GM23338 (cell line): Measurements from ENCODE around the gene CCDC38. TPM values are rescaled to one million over a fixed set of nuclear protein-coding genes. Genes with fewer than 3 reads are reported as not detected.
A peak's percentile ranks its signal among the peaks of the same experiment; 100 is the strongest.

Source experiments
- ATAC-seq: fragments of 200-7000 bp; cut with Tn5 transposase; 3 replicates; pipeline ENCODE4 v1.9.1; 2020
- DNase-seq: peaks from one replicate; pipeline ENCODE4 v3.0.0-alpha.2; 2015; ENCODE audit warnings: low spot score
- H2AFZ ChIP-seq: fragments of 200-600 bp; sonication (generic); 2 replicates; pipeline ENCODE4 v1.8.0; 2016; ENCODE audit warnings: antibody characterized with exemption, mild to moderate bottlenecking, moderate library complexity
- H3F3A ChIP-seq: fragments of 200-600 bp; sonication (generic); replicated peaks from 2 replicates; pipeline ENCODE4 v1.8.0; 2017; ENCODE audit warnings: antibody characterized with exemption, mixed run types, low read depth
- H3K27ac ChIP-seq: fragments of 200-600 bp; sonication (generic); 2 replicates; pipeline ENCODE4 v1.6.1; 2016; ENCODE audit warnings: low read depth
- H3K27me3 ChIP-seq: fragments of 200-600 bp; sonication (generic); 2 replicates; pipeline ENCODE4 v1.8.0; 2016; ENCODE audit warnings: mild to moderate bottlenecking, mixed run types, moderate library complexity; ENCODE audit not compliant: insufficient read depth
- H3K36me3 ChIP-seq: fragments of 200-600 bp; sonication (generic); 2 replicates; pipeline ENCODE4 v1.8.0; 2016; ENCODE audit warnings: mild to moderate bottlenecking; ENCODE audit not compliant: insufficient read depth
- H3K4me1 ChIP-seq: fragments of 200-600 bp; sonication (generic); 2 replicates; pipeline ENCODE4 v1.8.0; 2016; ENCODE audit warnings: mild to moderate bottlenecking, moderate library complexity; ENCODE audit not compliant: insufficient read depth
- H3K4me2 ChIP-seq: fragments of 200-600 bp; sonication (generic); 2 replicates; pipeline ENCODE4 v1.7.1; 2017; ENCODE audit warnings: mixed run types
- H3K4me3 ChIP-seq: fragments of 200-600 bp; sonication (generic); 2 replicates; pipeline ENCODE4 v1.6.1; 2016; ENCODE audit warnings: mixed run types
- H3K79me2 ChIP-seq: fragments of 200-600 bp; sonication (generic); replicated peaks from 2 replicates; pipeline ENCODE4 v1.8.0; 2017; ENCODE audit warnings: mild to moderate bottlenecking; ENCODE audit not compliant: insufficient read depth
- H3K9me2 ChIP-seq: fragments of 200-600 bp; sonication (generic); 2 replicates; pipeline ENCODE4 v1.8.0; 2017; ENCODE audit not compliant: insufficient read depth
- H4K20me1 ChIP-seq: fragments of 200-600 bp; sonication (generic); replicated peaks from 2 replicates; pipeline ENCODE4 v1.8.0; 2017; ENCODE audit warnings: mild to moderate bottlenecking; ENCODE audit not compliant: insufficient read depth
- H3K27ac Mint-ChIP-seq: 2 replicates; pipeline ENCODE4 v1.8.0; 2020; ENCODE audit warnings: inconsistent platforms, mild to moderate bottlenecking, moderate library complexity, mixed read lengths
- H3K27me3 Mint-ChIP-seq: 3 replicates; pipeline ENCODE4 v1.8.0; 2022; ENCODE audit warnings: low read depth, mild to moderate bottlenecking, moderate library complexity, mixed read lengths, inconsistent platforms; ENCODE audit not compliant: insufficient read depth, poor library complexity
- H3K36me3 Mint-ChIP-seq: 3 replicates; pipeline ENCODE4 v1.8.0; 2021; ENCODE audit warnings: low read depth, mild to moderate bottlenecking, inconsistent platforms, moderate library complexity, mixed read lengths
- H3K4me1 Mint-ChIP-seq: 3 replicates; pipeline ENCODE4 v1.8.0; 2020; ENCODE audit warnings: mild to moderate bottlenecking, inconsistent platforms, mixed read lengths
- H3K4me3 Mint-ChIP-seq: 3 replicates; pipeline ENCODE4 v1.8.0; 2021; ENCODE audit warnings: moderate library complexity, mild to moderate bottlenecking, inconsistent platforms, mixed read lengths
- H3K9me3 Mint-ChIP-seq: 3 replicates; pipeline ENCODE4 v1.8.0; 2020; ENCODE audit warnings: moderate library complexity, mild to moderate bottlenecking, inconsistent platforms, mixed read lengths
- CTCF ChIP-seq, 2 experiments: fragments of 200-600 bp in 1 of 2; sonication (generic) in 1 of 2; conservative IDR thresholded peaks; 2 replicates each; pipeline versions ENCODE4 v1.5.1 to v1.6.1; 2016 to 2017; ENCODE audit warnings: antibody characterized with exemption in 2 of 2, low read depth in 2 of 2, mild to moderate bottlenecking in 2 of 2, moderate library complexity in 1 of 2
- JUNB ChIP-seq: IDR thresholded peaks from one replicate; pipeline ENCODE4 v1.6.1; 2016; ENCODE audit warnings: antibody characterized with exemption; ENCODE audit not compliant: unreplicated experiment
- POLR2AphosphoS5 ChIP-seq: IDR thresholded peaks from 2 replicates; pipeline ENCODE4 v1.6.1; 2016; ENCODE audit warnings: antibody characterized with exemption, low read depth
- STAT1 ChIP-seq: IDR thresholded peaks from one replicate; pipeline ENCODE4 v1.6.1; 2016; ENCODE audit warnings: antibody characterized with exemption; ENCODE audit not compliant: unreplicated experiment
- ZNF462 ChIP-seq: fragments of 250-450 bp; sonication (Bioruptor Pico); IDR thresholded peaks from 2 replicates; pipeline ENCODE4 v1.5.0; 2020; ENCODE audit warnings: mild to moderate bottlenecking, moderate library complexity
- polyA plus RNA-seq: library from polyadenylated mRNA; unstranded; fragments of >200 nt; fragmentation: Nextera tagmentation; extraction: Ambion mirVana; gene quantifications from 2 replicates; pipeline ENCODE4 v1.2.1, GENCODE V29; 2016
- total RNA-seq: library from RNA; depleted of rRNA; stranded (reverse); fragments of >200 nt; shearing (Covaris generic); gene quantifications from 2 replicates; pipeline ENCODE4 v1.2.3, GENCODE V29; 2014

Gene CCDC38
- total and polyA plus RNA-seq, 2 experiments from 2014 or later: not detected

DNA sequence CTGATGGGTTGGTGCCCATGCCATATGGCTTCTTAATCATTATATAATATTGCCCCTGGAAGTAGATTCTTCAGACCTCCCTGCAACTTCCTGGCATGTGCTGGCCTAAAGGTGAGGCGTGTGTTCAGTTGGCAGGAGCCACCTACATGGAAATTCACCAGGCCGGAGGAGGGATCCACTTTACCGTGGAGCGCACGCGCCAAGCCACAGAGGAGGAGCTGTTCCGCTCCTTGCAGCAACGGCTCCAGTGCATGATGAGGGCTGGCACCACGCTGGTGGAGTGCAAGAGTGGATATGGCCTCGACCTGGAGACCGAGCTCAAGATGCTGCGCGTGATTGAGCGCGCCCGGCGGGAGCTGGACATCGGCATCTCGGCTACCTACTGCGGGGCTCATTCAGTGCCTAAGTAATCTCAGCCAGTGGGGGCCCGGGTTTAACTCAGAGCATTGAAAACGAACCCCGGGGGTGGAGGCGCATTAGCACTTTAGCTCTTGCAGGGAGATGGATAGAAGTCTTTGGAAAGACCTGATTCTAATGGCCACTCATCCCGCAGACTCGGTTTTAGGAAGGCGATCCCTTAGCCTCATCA, 14.2 kb upstream of the CCDC38 start (continued):
- no peak for TF ChIP-seq ZNF462 (CRISPR knock-in tag)
- no peak for TF ChIP-seq POLR2AphosphoS5
- no peak for TF ChIP-seq STAT1
- no peak for TF ChIP-seq JUNB

DNA sequence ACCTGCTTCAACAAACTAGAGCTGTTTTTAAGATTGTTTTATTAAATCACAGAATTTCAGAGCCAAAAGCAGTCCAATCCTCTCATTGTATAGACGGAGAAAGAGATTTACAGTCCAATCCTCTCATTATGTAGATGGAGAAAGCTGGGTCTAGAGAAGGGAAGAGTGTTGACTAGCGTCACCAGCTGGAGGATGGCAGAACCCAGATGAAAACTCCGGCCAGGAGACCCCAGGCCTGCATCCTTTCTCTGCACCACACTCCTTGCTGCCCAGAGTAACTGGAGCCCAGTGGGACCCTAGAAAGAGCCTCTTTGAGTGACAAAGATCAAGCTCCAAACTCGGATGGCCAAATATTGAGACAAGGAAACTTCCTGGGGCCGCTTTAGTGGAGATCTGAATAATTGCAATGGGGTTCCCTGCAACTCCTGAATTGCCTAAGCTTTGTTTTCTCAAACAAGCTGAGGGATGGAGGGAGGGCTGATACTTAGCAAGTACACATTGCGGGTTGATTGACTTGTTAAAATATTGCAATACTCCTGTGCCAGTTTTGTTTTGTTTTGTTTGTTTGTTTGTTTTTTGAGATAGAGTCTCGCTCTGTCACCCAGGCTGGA, 13.2 kb upstream of the CCDC38 start:
- H3K27me3 Mint-ChIP-seq: peaks cover 7% of the 10 kb centered on the region
- Histone ChIP-seq H3K4me3 (no peak overlapping the region), H3K79me2 (no peaks in the 10 kb centered on the region), H3K4me1 (peaks cover 5% of the 10 kb centered on the region; the same call in 1 of the 2 replicates), H3K4me2 (no peak overlapping the region), H3K9me2 (0 out of 2 replicates have a peak, but pooled peaks cover 1% of the 10 kb centered on the region), H3K36me3 (no peaks in the 10 kb centered on the region), H4K20me1 (no peaks in the 10 kb centered on the region), H3K27ac (no peak overlapping the region), H3F3A (no peaks in the 10 kb centered on the region), H3K27me3 (no peaks in the 10 kb centered on the region), H2AFZ (peak overlapping the region; percentile 92; the same call in 1 of the 2 replicates)
- peak; percentile 46 for ATAC-seq
- TF ChIP-seq ZNF462 (CRISPR knock-in tag) (no peak), CTCF (conservative IDR thresholded peaks at IDR 0.05; ENCODE audit: low read depth in 2 of 2) (peak in 1 of 2 experiments; percentile 39; a peak in 2 of 4 replicates)
- peak; percentile 23 for DNase-seq
- H3K4me1 Mint-ChIP-seq: peaks cover 15% of the 10 kb centered on the region; the same call in 2 of the 3 replicates
- no peak overlapping the region for H3K4me3 Mint-ChIP-seq
- H3K9me3 Mint-ChIP-seq: no peaks in the 10 kb centered on the region
- no peaks in the 10 kb centered on the region for H3K36me3 Mint-ChIP-seq
- H3K27ac Mint-ChIP-seq: no peak overlapping the region
